GM21367 (cell line): Measurements from ENCODE around the gene SSTR3.
"Not testable (repeated sequence)": the region's sequence is repeated elsewhere in the genome, so short reads cannot be mapped to it uniquely, and the experiment has no call there.

Experiments used
- ATAC-seq: cut with Tn5 transposase; IDR thresholded peaks from one replicate; pipeline ENCODE4 v1.9.1; 2021; ENCODE audit not compliant: unreplicated experiment

The SSTR3 gene

GRCh38 chr22:37182949-37183245 lies 29.4 kb downstream of the SSTR3 start:
- no peak for ATAC-seq

- no peak for ATAC-seq
Observed at GRCh38 chr22:37182101-37182948, 30.0 kb downstream of the SSTR3 start.

- no peak for ATAC-seq
Observed at GRCh38 chr22:37181681-37182080, 30.6 kb downstream of the SSTR3 start.

- no peak for ATAC-seq
Observed at GRCh38 chr22:37180531-37181231, 31.6 kb downstream of the SSTR3 start.

GRCh38 chr22:37179622-37180420 lies 32.5 kb downstream of the SSTR3 start:
- no peak for ATAC-seq

- ATAC-seq, result no peak
Observed at GRCh38 chr22:37179126-37179470, 33.2 kb downstream of the SSTR3 start.

GRCh38 chr22:37178350-37179125 lies 33.7 kb downstream of the SSTR3 start:
- ATAC-seq, result no peak

- no peak for ATAC-seq
Observed at GRCh38 chr22:37177755-37178154, 34.5 kb downstream of the SSTR3 start.

- no peak for ATAC-seq
Observed at GRCh38 chr22:37177221-37177620, 35.1 kb downstream of the SSTR3 start.

- ATAC-seq, result no peak
Observed at GRCh38 chr22:37176464-37177061, 35.7 kb downstream of the SSTR3 start.

GRCh38 chr22:37175414-37176281 lies 36.6 kb downstream of the SSTR3 start:
- no peak for ATAC-seq

GRCh38 chr22:37174964-37175363 lies 37.3 kb downstream of the SSTR3 start:
- ATAC-seq, result no peak

GRCh38 chr22:37173709-37174108 lies 38.6 kb downstream of the SSTR3 start:
- ATAC-seq, result no peak

GRCh38 chr22:37172266-37173245 lies 39.7 kb downstream of the SSTR3 start:
- ATAC-seq, result no peak

- no peak for ATAC-seq
Observed at GRCh38 chr22:37171662-37172061, 40.6 kb downstream of the SSTR3 start.

- not testable (repeated sequence) for ATAC-seq
Observed at GRCh38 chr22:37170689-37171405, 41.4 kb downstream of the SSTR3 start.

GRCh38 chr22:37169947-37170688 lies 42.2 kb downstream of the SSTR3 start:
- ATAC-seq, result no peak
